GM19099 (cell line): ENCODE measurements around the gene MCF2L.

Source experiments
- POLR2A ChIP-seq: IDR thresholded peaks from 3 replicates; pipeline ENCODE4 v1.6.1; 2011; ENCODE audit warnings: low read depth; ENCODE audit not compliant: insufficient read length; ENCODE audit errors: extremely low read depth

Gene MCF2L

GRCh38 chr13:112970552-112971287, 1.7 kb downstream of the MCF2L start:
- no peak for TF ChIP-seq POLR2A

GRCh38 chr13:112971288-112971643, 2.3 kb downstream of the MCF2L start:
- no peak for TF ChIP-seq POLR2A

- no peak for TF ChIP-seq POLR2A
Observed at GRCh38 chr13:112972258-112972657, 3.2 kb downstream of the MCF2L start.

- TF ChIP-seq POLR2A: no peak
Observed at GRCh38 chr13:112972867-112973576, 4.0 kb downstream of the MCF2L start.

- TF ChIP-seq POLR2A: no peak
Observed at GRCh38 chr13:112973577-112973951, 4.5 kb downstream of the MCF2L start.

- TF ChIP-seq POLR2A: no peak
Observed at GRCh38 chr13:112974125-112974524, 5.1 kb downstream of the MCF2L start.

- TF ChIP-seq POLR2A: no peak
Observed at GRCh38 chr13:112974671-112975070, 5.7 kb downstream of the MCF2L start.

- no peak for TF ChIP-seq POLR2A
Observed at GRCh38 chr13:112975401-112975939, 6.5 kb downstream of the MCF2L start.

- no peak for TF ChIP-seq POLR2A
Observed at GRCh38 chr13:112976526-112976925, 7.5 kb downstream of the MCF2L start.

GRCh38 chr13:112977091-112977490, 8.1 kb downstream of the MCF2L start:
- no peak for TF ChIP-seq POLR2A

- TF ChIP-seq POLR2A: no peak
Observed at GRCh38 chr13:112977525-112977924, 8.5 kb downstream of the MCF2L start.

GRCh38 chr13:112978561-112979405, 9.8 kb downstream of the MCF2L start:
- no peak for TF ChIP-seq POLR2A

GRCh38 chr13:112979406-112979902, 10.4 kb downstream of the MCF2L start:
- no peak for TF ChIP-seq POLR2A

- TF ChIP-seq POLR2A: no peak
Observed at GRCh38 chr13:112980434-112980833, 11.4 kb downstream of the MCF2L start.

GRCh38 chr13:112981451-112981850, 12.4 kb downstream of the MCF2L start:
- TF ChIP-seq POLR2A: no peak
